MM.1S (cell line): ENCODE data around the gene TNXB.

Experiments used
- DNase-seq: peaks from one replicate; pipeline ENCODE4 v3.0.0-alpha.2; 2015
- H2AFZ ChIP-seq: fragments of 300-600 bp; sonication (generic); 2 replicates; pipeline ENCODE4 v1.6.0; 2016; ENCODE audit warnings: antibody characterized with exemption, low read length
- H3F3A ChIP-seq: fragments of 300-600 bp; sonication (generic); 2 replicates; pipeline ENCODE4 v1.6.1; 2016; ENCODE audit warnings: mild to moderate bottlenecking, antibody characterized with exemption, low read length, moderate library complexity, mixed read lengths; ENCODE audit not compliant: insufficient read depth
- H3K27ac ChIP-seq: fragments of 300-600 bp; sonication (generic); 2 replicates; pipeline ENCODE4 v1.5.1; 2016; ENCODE audit warnings: mild to moderate bottlenecking, low read length
- H3K27me3 ChIP-seq: fragments of 300-600 bp; sonication (generic); replicated peaks from 2 replicates; pipeline ENCODE4 v1.6.0; 2016; ENCODE audit warnings: low read length; ENCODE audit not compliant: insufficient read depth
- H3K36me3 ChIP-seq: fragments of 300-600 bp; sonication (generic); replicated peaks from 2 replicates; pipeline ENCODE4 v1.6.1; 2016; ENCODE audit warnings: mild to moderate bottlenecking, low read length, mixed read lengths; ENCODE audit not compliant: insufficient read depth
- H3K4me1 ChIP-seq: fragments of 300-600 bp; sonication (generic); 2 replicates; pipeline ENCODE4 v1.6.1; 2016; ENCODE audit warnings: low read length, mixed read lengths
- H3K4me2 ChIP-seq: fragments of 300-600 bp; sonication (generic); 2 replicates; pipeline ENCODE4 v1.6.0; 2016; ENCODE audit warnings: low read depth, low read length
- H3K4me3 ChIP-seq: fragments of 300-600 bp; sonication (generic); 2 replicates; pipeline ENCODE4 v1.5.1; 2016; ENCODE audit warnings: low read length, mixed read lengths
- H3K79me2 ChIP-seq: fragments of 300-600 bp; sonication (generic); 2 replicates; pipeline ENCODE4 v1.6.1; 2016; ENCODE audit warnings: mixed run types, low read length, mixed read lengths
- H3K9ac ChIP-seq: fragments of 300-600 bp; sonication (generic); 2 replicates; pipeline ENCODE4 v1.6.1; 2016; ENCODE audit warnings: low read length, mixed read lengths
- H3K9me2 ChIP-seq: fragments of 300-600 bp; sonication (generic); replicated peaks from 2 replicates; pipeline ENCODE4 v1.6.1; 2016; ENCODE audit warnings: mild to moderate bottlenecking, low read length, mixed read lengths; ENCODE audit not compliant: insufficient read depth
- H3K9me3 ChIP-seq: fragments of 300-600 bp; sonication (generic); replicated peaks from 2 replicates; pipeline ENCODE4 v1.6.1; 2016; ENCODE audit warnings: mild to moderate bottlenecking, low read length, mixed read lengths; ENCODE audit not compliant: insufficient read depth
- H4K20me1 ChIP-seq: fragments of 300-600 bp; sonication (generic); 2 replicates; pipeline ENCODE4 v1.6.1; 2016; ENCODE audit warnings: mild to moderate bottlenecking, low read length, moderate library complexity, mixed read lengths; ENCODE audit not compliant: insufficient read depth
- CTCF ChIP-seq: fragments of 300-600 bp; sonication (generic); IDR thresholded peaks from 2 replicates; pipeline ENCODE4 v1.5.1; 2016; ENCODE audit warnings: antibody characterized with exemption, low read length, mixed read lengths
- EZH2 ChIP-seq: fragments of 300-600 bp; sonication (generic); optimal IDR thresholded peaks from 2 replicates; pipeline ENCODE3; 2017; ENCODE audit warnings: low read depth, mild to moderate bottlenecking, antibody characterized with exemption, low read length, mixed read lengths
- EZH2phosphoT487 ChIP-seq: fragments of 300-600 bp; sonication (generic); IDR thresholded peaks from 2 replicates; pipeline ENCODE4 v1.6.1; 2018; ENCODE audit warnings: antibody characterized with exemption, low read length

The TNXB gene

GRCh38 chr6:32126880-32127279 lies 17.7 kb upstream of the TNXB start:
- peak overlapping the region; percentile 85 for H3K4me2 ChIP-seq
- no peaks in the 10 kb centered on the region for H3K9me3 ChIP-seq
- H3K27ac ChIP-seq, result no peak overlapping the region
- no peaks in the 10 kb centered on the region for H3K9me2 ChIP-seq
- DNase-seq, result no peak
- H3K36me3 ChIP-seq, result no peaks in the 10 kb centered on the region
- H3K4me3 ChIP-seq, result peak overlapping the region; percentile 94
- no peaks in the 10 kb centered on the region; the same call in 1 of the 2 replicates for H3K27me3 ChIP-seq
- H3K9ac ChIP-seq, result peak overlapping the region; percentile 89; the same call in 1 of the 2 replicates
- no peak for TF ChIP-seq EZH2
- no peak for TF ChIP-seq CTCF
- no peak for TF ChIP-seq EZH2phosphoT487
- H3F3A ChIP-seq, result no peaks in the 10 kb centered on the region
- H2AFZ ChIP-seq, result no peak overlapping the region
- no peaks in the 10 kb centered on the region for H4K20me1 ChIP-seq
- H3K4me1 ChIP-seq, result peaks cover 18% of the 10 kb centered on the region
- peaks cover 42% of the 10 kb centered on the region for H3K79me2 ChIP-seq

GRCh38 chr6:32123681-32124080 lies 14.5 kb upstream of the TNXB start:
- no peak for TF ChIP-seq EZH2
- no peak for TF ChIP-seq EZH2phosphoT487
- no peak for TF ChIP-seq CTCF
- no peak overlapping the region for H3K27ac ChIP-seq
- no peak overlapping the region for H3K4me2 ChIP-seq
- H3K4me1 ChIP-seq, result peaks cover 11% of the 10 kb centered on the region
- no peaks in the 10 kb centered on the region for H3K9me3 ChIP-seq
- no peak for DNase-seq
- H3F3A ChIP-seq, result no peaks in the 10 kb centered on the region
- H3K79me2 ChIP-seq, result peaks cover 31% of the 10 kb centered on the region
- H4K20me1 ChIP-seq, result no peaks in the 10 kb centered on the region
- no peak overlapping the region for H2AFZ ChIP-seq
- H3K9ac ChIP-seq, result no peak overlapping the region
- H3K27me3 ChIP-seq, result no peaks in the 10 kb centered on the region
- H3K4me3 ChIP-seq, result no peak overlapping the region
- no peaks in the 10 kb centered on the region for H3K9me2 ChIP-seq
- no peaks in the 10 kb centered on the region for H3K36me3 ChIP-seq

- H3K79me2 ChIP-seq, result 0 out of 2 replicates have a peak, but pooled peaks cover 4% of the 10 kb centered on the region
- no peak overlapping the region for H3K4me2 ChIP-seq
- no peaks in the 10 kb centered on the region for H3K27me3 ChIP-seq
- DNase-seq, result no peak
- H4K20me1 ChIP-seq, result no peaks in the 10 kb centered on the region
- no peaks in the 10 kb centered on the region for H3K9me2 ChIP-seq
- H3F3A ChIP-seq, result no peaks in the 10 kb centered on the region
- H3K36me3 ChIP-seq, result no peaks in the 10 kb centered on the region
- H3K4me1 ChIP-seq, result no peaks in the 10 kb centered on the region
- TF ChIP-seq EZH2phosphoT487 (no peak), CTCF (no peak), EZH2 (no peak)
- no peak overlapping the region for H3K9ac ChIP-seq
- H3K9me3 ChIP-seq, result no peaks in the 10 kb centered on the region
- H3K4me3 ChIP-seq, result no peak overlapping the region
- H2AFZ ChIP-seq, result no peak overlapping the region
- H3K27ac ChIP-seq, result no peak overlapping the region
Observed at GRCh38 chr6:32120573-32121059, 11.5 kb upstream of the TNXB start.
